HCEC 1CT (cell line): Measurements from ENCODE around the gene ZC3H7B.

ENCODE experiments used
- DNase-seq: peaks from one replicate; pipeline ENCODE4 v3.0.0-alpha.2; 2017

The ZC3H7B gene

DNA sequence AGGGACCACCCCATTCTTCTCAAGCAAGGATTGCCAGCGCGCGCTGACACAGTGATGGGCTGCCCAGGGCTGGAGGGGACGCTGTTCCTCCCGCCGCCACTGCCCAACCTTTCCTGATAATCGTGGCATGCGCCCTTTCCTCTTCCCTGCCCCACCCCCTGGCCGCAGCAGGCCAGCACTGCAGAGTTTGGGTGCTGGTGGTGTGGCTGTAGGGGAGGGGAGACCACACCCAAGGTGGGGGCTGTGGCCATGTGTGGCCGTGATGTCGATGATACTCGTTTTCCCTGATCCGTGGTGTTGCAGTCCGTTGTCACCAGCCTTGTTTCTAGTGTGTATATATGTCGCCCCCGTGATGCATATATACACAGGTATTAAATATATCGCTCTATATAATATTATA is 57.6 kb downstream of the ZC3H7B start:
- no peak for DNase-seq

DNA sequence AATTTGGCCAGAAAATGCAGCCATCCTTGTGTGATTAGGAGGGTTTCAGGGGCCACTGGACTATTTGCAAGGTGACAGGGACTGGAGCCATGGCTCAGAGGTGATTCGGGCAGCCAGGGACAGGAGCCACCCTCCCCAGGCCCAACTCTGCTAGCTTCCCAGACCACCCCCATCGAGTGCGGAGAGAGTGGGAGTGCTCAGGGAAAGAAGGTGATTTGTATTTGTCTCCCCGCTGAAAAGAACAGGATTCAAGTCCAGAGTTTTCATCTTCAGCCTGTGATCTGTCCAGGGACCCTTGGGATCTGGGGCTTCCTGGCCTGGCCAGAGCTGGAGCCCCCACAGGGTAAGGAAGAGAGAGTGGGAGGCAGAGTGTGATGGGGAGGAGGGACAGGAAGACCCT is 58.1 kb downstream of the ZC3H7B start:
- DNase-seq, result no peak

DNA sequence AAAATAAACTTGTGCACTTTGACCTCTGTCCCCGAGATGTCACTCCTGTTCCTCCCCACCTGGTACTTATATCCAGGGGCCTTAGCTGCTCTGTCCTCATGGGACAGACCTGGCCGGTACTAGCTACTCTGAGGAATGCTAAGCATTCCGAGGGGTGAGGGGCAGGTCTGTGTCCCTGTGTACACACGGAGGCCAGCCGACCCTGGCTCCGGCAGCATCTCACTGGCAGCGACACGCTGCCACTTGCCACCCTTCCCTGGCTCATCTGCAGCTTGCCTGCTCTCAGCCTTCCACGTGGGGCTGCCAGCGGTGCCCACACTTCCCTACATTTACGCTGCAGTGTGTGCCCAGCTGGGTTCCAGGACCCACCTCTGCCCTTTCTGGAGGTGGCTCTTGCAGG is 58.8 kb downstream of the ZC3H7B start:
- no peak for DNase-seq

DNA sequence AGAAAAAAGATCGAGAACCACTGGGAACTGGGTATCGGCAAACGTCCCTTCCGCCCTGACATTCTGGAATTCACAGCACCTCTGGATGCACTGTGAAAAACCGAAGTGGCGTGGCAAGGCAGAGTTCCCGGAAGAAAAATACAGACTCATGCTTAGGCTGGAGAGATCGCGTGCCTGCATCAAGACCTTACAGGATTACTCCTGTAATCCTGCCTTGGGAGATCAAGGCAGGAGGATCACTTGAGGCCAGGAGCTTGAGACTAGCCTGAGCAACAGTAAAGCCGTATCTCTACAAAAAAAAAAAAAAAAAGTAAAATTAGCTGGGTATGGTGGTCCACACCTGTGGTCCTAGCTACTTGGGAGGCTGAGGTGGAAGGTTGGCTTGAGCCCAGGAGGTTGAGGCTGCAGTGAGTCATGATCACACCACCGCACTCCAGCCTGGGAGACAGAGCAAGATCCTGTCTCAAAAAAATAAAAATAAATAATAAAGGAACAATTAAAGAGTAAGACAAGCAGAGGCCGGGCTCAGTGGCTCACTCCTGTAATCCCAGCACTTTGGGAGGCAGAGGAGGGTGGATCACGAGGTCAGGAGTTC is 60.5 kb downstream of the ZC3H7B start:
- DNase-seq, result peak; percentile 28

DNA sequence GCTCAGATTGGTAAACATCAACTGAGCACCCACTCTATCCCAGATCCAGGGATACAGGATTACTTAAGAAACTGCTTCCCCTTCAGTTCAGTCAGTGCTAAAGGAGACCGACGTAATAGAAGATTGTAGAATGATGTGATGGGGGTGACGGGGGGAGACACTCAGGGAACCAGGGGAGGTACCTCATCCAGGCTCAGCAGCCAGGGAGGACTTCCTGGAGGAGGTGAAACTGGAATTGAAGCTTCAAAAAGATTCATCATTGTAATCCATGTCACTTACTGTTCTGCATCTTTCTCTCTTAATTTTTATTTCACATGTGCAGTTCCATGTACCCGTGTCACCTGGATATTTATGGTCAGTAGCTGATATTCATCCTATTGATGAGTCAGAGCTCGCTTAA is 61.3 kb downstream of the ZC3H7B start:
- DNase-seq, result no peak

DNA sequence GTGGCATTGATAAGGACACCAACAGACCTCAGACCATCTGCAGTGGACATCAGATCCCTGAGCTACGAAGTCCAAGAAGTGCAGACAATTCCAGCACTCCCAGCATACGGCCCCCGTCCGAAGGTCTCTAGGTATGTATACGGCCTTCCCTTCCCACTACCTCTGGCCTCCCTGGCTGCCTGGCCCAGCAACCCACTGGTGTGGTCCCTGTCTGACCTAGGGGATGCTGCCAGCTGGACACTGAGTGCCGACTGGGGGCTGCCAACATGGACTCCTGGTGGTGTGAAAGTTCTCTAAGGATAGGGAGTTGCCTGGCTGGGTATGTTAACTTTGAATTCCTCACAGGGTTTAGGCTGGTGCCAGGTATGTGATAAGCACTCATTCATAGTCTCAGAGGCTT is 62.9 kb downstream of the ZC3H7B start:
- no peak for DNase-seq

DNA sequence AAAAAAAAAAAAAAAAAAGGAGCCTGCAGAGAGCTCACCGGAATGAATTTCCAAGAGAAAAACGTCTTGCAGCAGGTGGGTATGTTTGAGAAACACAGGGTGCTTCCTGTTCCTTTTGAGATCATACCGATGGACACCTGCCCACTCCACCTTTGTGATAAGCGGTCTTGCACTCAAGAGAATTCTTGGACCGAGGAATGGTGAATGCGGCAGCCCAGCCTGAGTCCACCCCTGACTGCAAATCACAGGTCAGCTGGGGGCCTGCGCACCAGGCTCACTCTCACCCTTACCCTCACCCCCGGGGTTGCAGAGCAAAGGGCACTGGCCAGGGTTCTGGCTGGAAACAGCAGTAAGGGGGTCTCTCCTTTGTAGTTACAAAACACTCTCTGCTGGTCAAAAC is 63.6 kb downstream of the ZC3H7B start:
- no peak for DNase-seq

DNA sequence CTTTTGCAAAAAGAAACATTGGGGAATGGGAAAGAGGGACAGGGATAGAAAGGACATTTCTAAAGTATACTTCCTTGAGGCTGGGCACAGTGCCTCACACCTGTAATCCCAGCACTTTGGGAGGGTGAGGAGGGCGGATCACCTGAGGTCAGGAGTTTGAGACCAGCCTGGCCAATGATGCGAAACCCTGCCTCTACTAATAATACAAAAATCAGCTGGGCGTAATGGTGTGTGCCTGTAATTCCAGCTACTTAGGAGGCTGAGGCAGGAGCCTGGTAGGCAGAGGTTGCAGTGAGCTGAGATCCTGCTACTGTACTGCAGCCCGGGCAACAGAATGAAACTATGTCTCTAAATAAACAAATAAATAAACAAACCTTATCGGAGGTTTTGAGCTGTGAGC is 64.1 kb downstream of the ZC3H7B start:
- no peak for DNase-seq

DNA sequence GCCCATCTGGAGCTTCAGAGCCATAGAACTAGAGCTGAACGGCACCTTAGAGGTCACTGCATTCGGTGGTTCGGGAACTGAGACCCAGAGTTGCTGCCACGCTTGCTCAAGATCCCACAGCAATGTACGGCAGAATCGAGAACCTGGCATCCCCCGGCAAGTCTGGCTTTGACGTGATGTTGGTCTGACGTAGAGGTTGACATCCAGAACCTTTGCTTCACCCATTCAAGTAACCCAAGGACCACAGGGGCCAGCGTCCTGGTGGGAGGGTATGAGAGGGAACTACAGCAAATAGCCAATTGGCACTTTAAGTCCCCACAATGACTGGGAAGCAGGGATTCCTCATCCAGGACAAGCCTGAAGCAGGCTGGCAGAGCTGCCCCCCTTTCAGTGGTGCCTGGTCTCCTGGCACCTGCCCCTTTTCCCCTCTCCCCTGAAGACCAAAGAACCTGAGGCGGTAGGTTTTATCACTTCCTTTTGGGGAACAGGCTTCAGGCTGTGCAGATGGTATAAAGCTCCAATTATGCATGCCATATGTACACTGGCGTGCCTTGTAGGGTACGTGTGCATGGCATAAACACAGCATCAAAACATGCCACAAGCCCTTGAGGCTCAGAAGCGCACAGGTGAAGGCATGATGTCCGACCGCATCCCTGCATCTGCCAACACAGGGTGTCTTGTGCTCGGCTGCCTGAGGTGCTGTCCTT is 65.2 kb downstream of the ZC3H7B start:
- DNase-seq, result no peak

DNA sequence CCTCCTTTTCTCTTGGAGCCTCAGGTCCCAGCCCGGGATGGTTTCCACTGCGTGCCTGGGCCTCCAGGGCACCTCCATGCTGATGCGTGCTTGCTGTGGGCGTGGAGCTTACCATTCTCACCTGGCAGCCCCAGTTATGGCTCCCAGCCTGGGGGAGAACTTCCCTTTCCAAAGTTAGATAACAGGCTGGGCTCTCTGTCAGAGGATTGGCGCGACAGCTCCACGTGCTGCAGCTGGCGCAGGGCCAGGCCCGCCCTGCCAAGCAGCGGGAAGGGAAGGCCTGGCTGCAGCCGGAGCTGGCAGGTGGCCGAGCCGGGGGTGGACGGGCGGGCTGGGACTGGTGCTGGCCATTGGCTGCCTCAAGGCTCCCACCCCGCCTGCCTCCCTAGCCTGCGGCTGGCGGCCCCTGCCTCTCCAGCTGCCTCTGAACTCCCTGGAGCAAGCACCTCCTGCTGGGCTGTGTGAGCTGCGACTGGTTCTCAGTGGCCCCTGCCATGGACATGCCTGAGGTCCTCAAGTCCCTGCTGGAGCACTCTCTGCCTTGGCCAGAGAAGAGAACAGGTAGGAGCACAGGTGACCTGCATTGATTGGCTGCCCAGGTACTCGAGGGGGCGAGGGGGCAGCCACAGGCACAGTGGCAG is 65.8 kb downstream of the ZC3H7B start:
- DNase-seq, result peak; percentile 83

DNA sequence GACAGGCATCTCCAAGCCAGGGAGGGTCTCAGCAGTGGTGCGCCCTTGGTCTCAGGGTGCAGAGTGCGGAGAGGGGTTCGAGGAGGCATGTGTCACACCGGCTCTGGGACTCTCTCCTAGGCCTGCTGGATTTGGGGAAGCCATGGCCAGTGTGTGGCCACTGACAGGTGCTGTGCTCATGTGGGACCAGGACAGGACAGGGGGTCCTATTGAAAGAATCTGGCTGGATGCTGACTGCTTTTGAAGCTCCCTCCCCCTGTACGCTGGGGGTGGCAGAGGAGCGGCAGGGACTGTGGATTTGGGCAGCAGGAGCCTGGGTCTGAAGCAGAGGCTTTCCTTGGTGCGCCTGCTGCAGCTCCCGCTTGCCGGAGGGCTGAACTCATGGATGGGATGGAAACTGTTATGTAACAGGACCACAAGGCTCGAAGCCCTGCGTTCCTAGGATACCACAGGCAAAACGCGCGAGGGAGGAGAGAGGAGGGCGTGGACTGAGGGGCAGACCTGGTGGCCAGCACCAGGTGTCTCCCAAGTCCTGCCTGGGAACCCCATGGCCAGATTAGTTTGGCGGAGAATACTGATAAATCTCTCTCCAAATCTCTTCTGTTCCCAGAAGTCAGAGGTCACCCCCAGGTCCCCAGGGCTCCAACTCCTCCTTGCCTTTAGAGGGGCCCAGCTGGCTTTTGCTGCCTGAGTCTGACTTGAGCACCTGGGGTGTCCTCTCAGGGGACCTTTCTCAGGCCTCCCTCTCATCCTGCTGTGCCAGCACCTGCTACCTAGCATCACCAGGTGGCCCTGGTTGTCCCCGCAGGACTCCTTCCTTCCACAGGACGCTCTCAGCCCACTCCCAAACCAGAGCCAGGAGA is 66.6 kb downstream of the ZC3H7B start:
- no peak for DNase-seq

DNA sequence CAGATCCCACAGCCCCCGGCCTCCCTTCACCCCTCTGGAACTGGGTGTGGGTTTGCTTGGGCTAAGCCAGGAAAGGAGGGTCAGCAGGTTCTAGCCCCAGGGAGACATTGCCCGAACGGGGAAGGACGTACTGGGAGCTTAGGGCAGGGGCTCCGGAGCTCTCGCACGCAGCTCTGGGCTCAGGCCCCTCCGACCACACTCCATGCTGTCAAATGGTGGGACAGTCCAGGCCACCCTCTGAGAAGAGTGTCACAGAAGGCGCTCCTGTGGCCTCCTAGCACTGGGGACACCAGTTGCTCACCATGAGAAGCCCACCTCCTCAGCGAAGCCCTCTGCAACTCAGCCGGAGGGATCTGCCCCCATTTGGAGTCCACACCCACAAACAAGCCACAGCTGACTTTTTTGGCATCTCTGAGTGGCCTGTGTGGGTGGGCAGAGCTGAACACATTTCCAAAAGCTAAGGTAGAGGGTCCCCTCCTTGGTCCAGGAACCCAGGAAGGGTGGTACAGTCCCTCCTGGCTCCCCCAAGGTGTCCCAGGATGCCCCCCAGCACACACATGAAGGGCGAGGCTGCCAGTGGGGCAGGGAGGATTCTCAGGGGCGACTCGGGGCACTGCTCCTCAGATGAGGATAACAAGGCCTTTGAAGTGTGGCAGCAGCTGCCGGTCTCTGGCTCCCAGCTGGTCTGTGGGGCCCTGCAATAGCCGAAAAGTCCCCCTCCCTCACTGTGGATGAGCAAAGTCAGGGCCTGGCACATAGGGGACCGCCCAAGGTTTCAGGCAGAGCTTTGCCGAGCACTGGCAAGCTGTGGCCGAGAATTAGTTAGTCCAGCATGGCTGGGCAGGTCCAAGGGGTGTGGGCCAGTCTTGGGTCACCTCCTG is 67.5 kb downstream of the ZC3H7B start:
- DNase-seq, result no peak

DNA sequence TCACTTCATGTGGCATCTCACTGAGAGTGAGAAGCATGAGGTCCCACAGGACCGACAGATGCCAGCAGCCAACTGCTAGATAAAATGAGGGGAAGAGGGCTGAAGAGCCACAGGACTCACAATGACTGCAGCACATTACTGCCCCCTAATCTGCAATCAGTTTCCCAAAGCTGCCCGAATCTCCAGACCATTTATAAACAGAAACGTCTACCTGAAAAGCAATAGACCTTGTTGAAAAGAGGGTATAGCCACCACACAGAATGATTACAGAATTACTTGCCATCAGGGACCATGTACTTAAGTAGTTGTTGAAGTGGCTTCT is 68.1 kb downstream of the ZC3H7B start:
- no peak for DNase-seq

DNA sequence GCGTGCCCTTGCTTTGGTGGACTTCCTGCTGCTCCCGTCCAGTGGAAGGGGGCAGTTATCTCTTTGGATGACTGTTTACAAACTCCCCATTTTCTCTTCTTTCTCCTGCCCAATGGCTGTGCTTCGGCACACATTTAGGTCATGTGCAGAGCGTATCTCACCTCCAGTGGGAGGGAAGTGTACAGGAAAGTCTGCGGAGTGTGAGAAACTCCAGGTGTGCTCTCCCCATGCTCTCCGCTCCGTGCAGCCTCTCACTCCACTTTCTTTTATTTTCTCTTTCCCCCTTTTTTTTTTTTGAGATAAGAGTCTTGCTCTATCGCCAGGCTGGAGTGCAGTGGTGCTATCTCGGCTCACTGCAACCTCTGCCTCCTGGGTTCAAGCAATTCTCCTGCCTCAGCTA is 68.5 kb downstream of the ZC3H7B start:
- DNase-seq, result no peak

DNA sequence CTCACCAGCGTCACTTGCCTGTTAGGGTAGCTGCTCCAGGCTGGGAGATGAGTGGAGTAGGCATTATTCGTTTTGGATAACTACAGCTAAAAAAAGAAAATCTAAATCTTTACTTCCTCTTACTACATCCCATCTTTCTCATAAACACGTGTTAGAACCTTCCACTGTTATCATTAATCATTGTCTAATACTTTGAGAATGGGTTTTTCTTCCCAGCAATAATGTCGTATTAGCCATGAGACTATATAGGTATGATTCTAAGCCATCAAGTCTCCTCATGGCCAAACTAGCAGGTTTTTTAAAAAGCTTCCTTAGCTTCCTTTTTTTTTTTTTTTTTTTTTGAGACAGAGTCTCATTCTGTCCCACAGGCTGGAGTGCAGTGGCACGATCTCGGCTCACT is 76.5 kb downstream of the ZC3H7B start:
- DNase-seq, result no peak

DNA sequence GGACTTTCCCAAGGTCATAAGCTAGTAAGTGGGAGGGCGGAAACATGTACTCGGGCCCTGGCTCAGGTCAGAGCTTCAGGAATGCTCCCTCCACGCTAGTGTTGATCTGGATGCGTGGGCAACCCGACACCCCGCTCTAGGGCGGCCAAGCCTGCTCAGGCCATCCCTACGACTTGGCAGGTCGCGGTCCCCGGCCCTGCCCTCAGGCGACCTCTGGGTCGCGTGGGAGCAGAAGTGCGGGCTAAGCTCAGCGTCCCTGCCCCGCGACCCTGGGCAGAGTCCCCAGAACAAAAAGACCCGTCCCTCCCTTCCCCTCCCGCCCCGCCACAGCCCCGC is 79.6 kb downstream of the ZC3H7B start:
- peak; percentile 83 for DNase-seq

DNA sequence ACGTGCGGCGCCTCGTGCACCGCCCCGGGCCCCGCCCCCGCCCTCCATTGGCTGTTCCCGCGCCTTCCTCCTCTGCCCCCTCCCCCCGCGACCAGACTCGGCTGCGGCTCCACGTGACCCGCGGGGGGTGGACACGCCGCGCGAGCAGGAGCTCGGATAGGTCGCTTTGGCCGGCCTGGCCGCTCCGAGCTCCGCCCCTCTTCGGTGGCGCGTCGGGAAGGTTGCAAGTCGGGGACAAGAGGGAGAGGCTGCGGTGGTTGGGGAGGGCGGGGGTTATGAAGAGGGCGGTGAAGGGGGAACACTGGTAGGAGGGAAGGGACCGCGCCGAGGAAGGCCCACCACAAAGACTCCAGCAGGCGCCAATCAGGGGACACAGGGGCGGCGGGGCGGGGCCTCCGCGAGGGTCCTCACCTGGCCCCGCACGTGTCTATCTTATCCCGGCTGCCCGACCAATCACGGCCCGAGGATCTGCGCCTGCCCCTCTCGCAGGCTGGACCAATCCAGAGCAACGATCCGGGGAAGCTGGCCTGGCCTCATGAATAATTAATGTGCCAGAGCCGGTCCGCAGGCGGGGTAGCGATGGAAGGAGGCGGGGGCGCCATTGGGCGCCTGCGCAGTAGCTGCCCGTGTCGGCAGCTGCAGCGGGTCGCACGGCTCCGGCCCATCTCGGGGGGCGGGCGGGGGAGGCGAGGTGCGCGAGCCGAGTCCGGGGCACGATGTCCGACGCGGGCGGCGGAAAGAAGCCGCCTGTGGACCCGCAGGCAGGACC is 80.2 kb downstream of the ZC3H7B start, which contains the start of gene TEF:
Gene TEF (plus strand): TSS at position 614 of the 769 bp plus-strand sequence. CDS start 103 bp downstream, at position 717.
- peak; percentile 99 for DNase-seq

DNA sequence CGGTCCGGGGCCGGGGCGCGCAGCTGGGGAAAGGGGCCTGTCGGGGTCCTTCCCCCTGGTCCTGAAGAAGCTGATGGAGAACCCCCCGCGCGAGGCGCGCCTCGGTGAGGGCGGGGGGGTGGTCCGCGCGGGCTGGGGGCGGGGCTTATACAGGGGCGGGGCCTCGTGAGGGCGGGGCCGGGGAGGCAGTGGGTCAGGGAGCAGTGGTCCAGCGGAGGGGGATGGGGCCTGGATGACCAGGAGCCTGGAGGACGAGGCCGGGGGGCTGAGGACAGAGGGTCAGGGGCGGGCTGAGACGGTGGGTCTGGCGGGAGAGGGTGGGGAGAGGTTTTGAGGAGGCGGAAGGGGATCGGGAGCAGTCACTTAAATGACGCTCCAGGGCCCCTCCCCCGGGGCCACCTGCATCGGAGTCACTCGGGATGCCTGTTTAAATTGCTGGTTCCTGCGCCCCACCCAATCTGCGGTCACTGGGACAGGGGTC is 80.8 kb downstream of the ZC3H7B start:
- peak; percentile 9 for DNase-seq

DNA sequence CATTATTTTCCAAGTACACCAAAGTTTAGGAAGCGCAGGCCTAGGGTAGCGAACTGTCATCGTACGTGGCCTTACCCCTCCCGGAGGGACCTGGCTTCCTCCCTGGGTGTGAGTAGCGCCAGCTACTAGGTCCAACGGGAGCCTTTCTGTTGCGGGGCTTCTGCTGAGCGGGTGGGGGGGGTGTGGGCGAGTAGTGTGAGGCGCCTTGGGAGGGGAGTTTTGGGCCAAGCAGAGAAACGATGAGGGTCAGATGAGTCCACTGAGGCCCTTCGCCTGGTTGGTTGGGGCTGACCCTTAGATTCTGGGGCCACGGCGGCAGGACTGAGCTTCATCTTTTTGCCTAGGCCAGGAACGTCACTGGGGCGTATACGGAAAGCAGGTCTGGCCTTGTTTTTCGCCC is 81.3 kb downstream of the ZC3H7B start:
- no peak for DNase-seq

DNA sequence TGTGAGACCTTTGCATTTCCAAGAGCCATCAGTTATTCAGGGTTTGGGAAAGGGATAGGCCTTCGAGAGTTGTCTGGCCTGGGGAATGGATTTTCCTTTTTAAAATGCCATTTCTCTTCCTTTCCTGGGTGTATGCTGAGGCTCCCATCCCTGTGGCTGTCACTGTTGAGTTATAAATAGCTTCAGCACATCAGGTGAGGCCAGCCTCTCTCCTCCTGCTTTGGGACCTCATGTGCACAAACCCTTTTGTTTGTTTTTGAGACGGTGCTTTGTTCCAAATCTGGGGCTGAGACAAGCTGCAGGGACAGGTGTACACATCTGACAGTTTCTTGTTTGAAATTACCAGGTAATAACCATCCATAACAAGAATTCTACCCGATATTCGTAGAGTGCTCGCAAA is 81.8 kb downstream of the ZC3H7B start:
- no peak for DNase-seq

DNA sequence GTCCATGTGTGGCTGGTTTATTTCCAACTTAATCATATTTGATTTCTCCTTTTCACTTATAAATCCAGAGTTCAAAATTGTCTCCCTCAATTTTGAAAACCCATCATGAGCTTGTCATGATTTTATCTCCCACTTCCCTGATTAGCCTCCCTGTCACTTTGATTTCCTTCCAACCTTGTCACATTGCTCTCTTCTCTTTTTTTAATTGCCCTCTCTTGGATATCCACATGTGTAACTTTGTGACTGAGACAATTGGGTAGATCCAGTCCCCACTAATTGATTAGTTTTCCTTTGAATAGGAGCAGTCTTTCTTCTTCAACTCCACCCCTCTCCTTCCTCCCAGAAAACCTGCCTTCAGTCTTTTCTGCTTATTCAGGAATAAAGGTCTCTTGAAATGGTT is 82.8 kb downstream of the ZC3H7B start:
- no peak for DNase-seq

DNA sequence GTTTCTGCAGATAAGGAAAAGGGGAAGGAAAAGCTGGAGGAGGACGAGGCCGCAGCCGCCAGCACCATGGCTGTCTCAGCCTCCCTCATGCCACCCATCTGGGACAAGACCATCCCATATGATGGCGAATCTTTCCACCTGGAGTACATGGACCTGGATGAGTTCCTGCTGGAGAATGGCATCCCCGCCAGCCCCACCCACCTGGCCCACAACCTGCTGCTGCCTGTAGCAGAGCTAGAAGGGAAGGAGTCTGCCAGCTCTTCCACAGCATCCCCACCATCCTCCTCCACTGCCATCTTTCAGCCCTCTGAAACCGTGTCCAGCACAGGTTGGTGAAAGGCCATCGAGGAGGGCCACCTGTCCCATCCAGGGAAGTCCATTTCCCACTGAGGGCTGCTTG is 86.0 kb downstream of the ZC3H7B start:
- no peak for DNase-seq
